HT-29 (cell line): ENCODE measurements around the gene YY1. TPM values are rescaled to one million over a fixed set of nuclear protein-coding genes. Genes with fewer than 3 reads are reported as not detected.

Experiments
- DNase-seq: peaks from one replicate; pipeline ENCODE4 v3.0.0-alpha.2; 2015; ENCODE audit warnings: low spot score
- small RNA-seq: library from RNA; depleted of rRNA; stranded (forward); fragments of <200 nt; gene quantifications from one replicate; pipeline ENCODE3, GENCODE V24; 2014
- total RNA-seq: library from RNA; depleted of rRNA; stranded (reverse); fragments of >200 nt; shearing (Covaris generic); gene quantifications from 2 replicates; pipeline ENCODE4 v1.2.3, GENCODE V29; 2014; rRNA removed

Gene YY1
- total RNA-seq, 1 experiment from 2014 or later: 63.2 TPM

DNA sequence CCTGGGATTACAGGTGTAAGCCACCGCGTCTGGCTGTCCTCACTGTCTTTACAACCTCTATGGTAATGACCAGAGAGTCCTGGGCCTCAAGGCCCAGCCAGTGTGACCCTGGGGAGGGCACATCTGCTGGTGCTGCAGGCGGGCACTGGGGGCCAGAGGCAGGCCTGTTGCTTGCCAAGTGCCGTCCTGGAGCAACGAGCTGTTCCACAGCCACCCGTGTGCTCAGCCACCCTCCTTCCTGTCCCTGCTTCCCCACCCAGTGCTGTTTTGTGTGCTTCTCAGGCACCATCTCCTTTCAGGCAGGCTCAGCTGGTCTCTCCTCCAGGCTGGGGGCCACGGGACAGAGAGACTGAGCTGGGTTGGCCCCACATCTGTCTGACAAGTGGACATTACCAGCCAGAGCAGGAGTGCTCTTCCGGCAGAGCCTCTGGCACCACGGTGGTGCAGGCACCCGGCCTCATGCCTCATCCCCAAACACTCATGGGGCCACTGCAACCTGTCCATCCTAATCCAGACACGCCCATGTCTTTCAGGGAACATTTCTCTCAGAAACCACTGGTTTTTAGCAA is 93.2 kb downstream of the YY1 start:
- DNase-seq: no peak

Small RNAs within 50 kb of the gene (small RNA-seq; reads per million reads assigned to genes)
- gene MIR345 (0.57 reads per million), gene RN7SL523P (not detected)

Other genes starting within 250 kb of the YY1 start
- gene EVL, start 173.7 kb upstream of the YY1 start, total RNA-seq: 3.2 and 6.9 TPM in 2 replicates
- gene DEGS2, start 79.5 kb upstream of the YY1 start, total RNA-seq: 87.3 and 94.2 TPM in 2 replicates
- 57.4 and 63.3 TPM in 2 replicates for gene SLC25A29, start 67.3 kb downstream of the YY1 start, total RNA-seq
- gene SLC25A47, start 84.2 kb downstream of the YY1 start, total RNA-seq: 0.18 and 0.37 TPM in 2 replicates
- gene WDR25, start 137.3 kb downstream of the YY1 start, total RNA-seq: 7.3 and 11.4 TPM in 2 replicates